Inflammatory macrophage treated with lipopolysaccharide for 1 hour (primary cell): ENCODE data around the gene ITPKC.
"Not testable (repeated sequence)": the region's sequence is repeated elsewhere in the genome, so short reads cannot be mapped to it uniquely, and the experiment has no call there.

Experiments
- DNase-seq, 2 donors: peaks; one replicate each; pipeline ENCODE4 v3.0.0-alpha.2; 2020 to 2022

The ITPKC gene

GRCh38 chr19:40742477-40742876 is 25.6 kb downstream of the ITPKC start:
- no peak for DNase-seq

DNA sequence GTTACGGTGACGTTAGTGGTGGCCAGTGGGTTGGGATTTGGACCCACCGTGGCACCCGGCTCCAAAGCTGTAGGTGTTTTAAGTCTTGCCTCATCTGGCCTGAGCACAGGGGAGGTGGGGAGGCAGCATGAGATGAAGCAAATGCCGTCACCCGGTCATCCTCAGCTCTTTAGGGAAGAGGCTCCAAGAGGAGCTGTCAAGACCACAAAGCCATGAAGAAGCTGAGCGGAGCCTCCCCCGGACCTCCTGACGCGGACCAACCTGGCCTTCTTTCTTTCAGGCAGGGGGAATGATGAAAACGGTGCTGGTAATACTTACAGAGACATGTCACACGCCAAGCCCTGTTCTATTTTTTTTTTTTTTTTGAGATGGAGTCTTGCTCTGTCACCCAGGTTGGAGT is 26.0 kb downstream of the ITPKC start:
- DNase-seq, result no peak

DNA sequence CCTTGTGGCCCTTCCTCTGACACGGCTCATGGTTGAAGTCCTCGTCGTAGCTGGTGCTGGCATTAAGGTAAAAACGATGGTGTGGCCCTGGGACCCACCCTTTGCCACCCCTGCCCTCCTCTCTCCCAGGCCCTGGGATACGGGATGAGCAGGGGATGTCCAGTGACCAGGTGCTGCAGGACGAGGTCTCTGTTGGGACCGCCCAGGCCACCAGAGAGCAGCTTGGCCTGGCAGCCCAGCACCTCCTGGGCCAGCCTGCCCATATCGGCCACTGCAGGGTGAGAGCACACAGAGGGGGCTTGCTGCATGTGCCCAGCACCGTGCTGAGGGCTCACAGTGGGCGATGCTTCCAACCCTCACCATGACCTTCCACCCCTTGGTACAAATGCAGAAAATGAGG is 27.0 kb downstream of the ITPKC start:
- DNase-seq, result no peak

DNA sequence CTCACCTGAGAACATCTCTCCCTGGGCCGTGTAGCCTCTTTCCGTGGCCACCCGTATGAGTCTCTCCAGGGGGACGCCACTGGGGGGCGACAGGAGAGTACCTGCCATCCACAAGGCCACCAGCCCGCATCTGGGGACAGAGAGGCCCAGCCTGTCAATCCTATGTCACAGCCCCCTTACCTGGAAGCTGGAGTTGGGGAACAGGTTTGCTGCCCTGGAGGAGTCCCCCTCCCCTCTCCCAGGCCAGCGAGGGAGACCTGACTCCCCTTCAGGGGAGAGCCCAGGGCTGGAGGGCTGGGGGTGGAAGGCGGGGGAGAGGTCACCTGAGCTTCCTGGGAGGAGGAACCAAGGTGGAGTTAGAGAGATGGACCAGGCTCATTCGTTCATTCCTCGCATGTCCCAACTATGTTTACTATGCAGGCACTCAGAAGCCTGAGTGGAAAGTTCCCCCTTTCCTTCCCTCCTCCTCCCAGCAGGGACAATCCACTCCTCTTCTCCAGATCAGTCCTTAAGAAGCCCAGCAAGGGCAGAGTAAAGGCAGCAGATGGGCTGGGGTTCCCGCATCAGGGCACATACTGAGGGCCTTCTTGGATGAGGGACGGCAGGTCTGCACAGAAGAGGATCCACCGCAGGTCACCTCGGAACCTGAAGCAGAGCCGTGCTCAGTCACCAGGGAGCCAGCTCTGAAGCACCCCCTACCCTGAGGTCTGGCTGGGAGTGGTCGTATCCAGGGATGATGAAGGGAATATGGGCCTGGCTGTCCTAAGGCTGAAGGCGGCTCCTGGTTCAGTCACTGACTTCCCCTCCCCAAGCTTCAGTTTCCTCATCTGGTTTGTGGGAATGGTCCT is 27.9 kb downstream of the ITPKC start:
- DNase-seq, result no peak

- no peak for DNase-seq
Observed at GRCh38 chr19:40745402-40745780, 28.5 kb downstream of the ITPKC start.

DNA sequence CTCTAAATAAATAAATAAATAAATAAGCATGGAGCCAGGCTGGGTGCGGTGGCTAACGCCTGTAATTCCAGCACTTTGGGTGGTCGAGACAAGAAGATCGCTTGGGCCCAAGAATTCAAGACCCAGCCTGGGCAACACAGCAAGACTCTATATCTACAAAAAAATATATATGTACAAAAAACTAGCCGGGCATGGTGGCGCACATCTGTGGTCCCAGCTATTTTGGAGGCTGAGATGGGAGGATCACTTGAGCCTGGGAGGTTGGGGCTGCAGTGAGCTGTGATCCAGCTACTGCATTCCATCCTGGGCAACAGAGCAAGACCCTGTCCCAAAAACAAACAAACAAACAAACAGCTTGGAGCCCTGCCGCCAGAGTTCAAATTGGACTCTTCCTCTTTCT is 30.6 kb downstream of the ITPKC start:
- DNase-seq, result no peak

GRCh38 chr19:40750058-40750873 is 33.4 kb downstream of the ITPKC start, which contains the start of gene ACTMAP:
Gene ACTMAP, minus strand, starts transcription at chr19:40750477. Its CDS starts 674 bp downstream, at chr19:40749803.
- peak; percentile 100 for DNase-seq

DNA sequence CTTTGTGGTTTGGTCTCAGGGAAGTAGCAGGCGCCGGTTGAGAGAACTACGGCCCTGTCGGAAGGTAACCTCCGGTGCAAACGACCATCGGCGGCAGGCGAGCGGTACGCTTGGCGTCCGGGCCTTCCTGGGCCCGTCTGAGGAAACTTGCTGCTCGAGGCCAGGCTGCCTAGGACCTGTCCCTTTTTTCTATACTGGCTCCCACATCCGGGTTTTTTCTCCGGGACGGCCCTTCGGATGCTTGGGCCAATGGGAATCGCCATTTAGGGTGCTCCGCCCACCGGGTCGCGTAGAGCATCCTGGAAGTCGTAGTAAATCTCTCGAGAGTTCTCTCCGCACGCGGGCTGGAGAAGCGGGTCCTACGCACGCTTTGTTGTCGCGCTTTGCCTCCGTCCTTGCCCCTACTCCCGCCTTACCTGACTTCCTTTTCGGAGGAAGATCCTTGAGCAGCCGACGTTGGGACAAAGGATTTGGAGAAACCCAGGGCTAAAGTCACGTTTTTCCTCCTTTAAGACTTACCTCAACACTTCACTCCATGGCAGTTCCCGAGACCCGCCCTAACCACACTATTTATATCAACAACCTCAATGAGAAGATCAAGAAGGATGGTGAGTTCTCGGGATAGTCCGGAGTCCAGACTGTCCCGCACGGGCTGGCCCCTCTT is 34.1 kb downstream of the ITPKC start, which contains the start of gene SNRPA:
Gene SNRPA (plus strand): TSS at position 330 of the 664 bp plus-strand sequence. CDS start 206 bp downstream, at position 536.
- peak; percentile 98 for DNase-seq

GRCh38 chr19:40752257-40752781 is 35.4 kb downstream of the ITPKC start:
- peak in 1 of 2 donors; percentile 28 for DNase-seq

DNA sequence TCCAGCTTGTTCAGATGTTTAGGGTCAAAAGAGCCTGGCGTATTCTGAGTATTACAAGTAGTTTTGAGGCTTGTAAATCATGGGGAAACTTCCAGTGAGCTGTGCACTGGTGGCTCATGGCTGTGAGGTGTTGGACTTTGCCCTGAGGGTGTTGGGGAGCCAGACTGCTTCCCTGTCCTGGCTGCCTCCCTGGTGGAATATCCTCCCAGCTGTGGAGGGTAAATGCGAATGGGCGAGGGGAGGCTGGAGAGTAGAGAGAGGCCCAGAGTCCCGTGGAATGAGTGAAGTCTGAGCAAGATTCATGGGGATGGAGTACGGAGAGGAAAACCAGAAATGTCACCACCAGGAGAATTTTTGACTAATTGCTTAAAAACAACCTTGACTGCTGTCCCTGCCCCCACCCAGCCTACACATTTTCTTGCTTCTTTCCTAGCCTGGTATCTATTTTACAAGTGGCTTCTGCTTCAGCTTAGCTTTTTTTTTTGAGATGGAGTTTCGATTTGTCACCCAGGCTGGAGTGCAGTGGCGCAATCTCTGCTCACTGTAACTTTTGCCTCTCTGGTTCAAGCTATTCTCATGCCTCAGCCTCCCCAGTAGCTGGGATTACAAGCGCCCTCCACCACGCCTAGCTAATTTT is 37.8 kb downstream of the ITPKC start:
- peak; percentile 80 to 89 for DNase-seq

DNA sequence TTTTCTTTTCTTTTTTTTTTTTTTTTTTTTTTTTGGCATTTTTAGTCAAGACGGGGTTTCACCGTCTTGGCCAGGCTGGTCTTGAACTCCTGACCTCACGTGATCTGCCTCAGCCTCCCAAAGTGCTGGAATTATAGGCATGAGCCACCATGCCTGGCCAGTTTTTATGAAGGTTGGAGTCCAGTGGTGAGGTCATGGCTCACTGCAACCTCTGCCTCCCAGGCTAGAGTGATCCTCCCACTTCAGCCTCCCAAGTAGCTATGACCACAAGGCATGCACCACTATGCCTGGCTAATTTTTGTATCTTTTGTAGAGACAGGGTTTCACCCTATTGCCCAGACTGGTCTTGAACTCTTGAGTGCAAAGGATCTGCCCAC is 38.3 kb downstream of the ITPKC start:
- DNase-seq, result no peak

DNA sequence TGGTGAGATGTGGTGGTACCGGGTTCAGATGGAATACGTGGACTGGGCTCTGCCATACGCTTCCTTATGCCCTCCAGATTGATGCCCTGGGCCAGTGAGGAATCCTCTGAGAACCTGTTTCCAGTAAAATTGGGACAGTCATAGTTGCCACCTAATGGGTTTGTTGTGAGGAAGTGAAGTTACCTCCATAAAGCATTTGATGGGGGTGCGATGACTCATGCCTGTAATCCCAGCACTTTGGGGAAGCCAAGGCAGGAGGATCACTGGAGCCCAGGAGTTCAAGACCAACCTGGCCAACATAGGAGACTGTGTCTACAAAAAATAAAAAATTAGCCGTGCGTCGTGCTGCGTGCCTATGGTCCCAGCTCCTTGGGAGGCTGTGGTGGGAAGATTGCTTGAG is 38.9 kb downstream of the ITPKC start:
- DNase-seq, result no peak

- DNase-seq, result no peak
Observed at GRCh38 chr19:40756502-40757110, 39.7 kb downstream of the ITPKC start.

- no peak for DNase-seq
Observed at GRCh38 chr19:40758491-40758890, 41.6 kb downstream of the ITPKC start.

DNA sequence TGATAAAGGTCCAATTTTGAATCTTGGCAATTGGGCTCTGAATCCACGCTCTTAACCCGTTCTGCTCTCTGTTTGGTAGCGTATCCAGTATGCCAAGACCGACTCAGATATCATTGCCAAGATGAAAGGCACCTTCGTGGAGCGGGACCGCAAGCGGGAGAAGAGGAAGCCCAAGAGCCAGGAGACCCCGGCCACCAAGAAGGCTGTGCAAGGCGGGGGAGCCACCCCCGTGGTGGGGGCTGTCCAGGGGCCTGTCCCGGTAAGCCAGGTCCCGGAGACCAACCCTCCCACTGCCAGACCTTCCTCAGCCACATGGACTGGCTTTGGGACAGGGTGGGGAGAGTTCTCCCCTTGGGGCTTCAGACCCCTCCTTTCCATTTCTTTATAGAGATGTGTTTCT is 42.4 kb downstream of the ITPKC start:
- DNase-seq, result no peak

DNA sequence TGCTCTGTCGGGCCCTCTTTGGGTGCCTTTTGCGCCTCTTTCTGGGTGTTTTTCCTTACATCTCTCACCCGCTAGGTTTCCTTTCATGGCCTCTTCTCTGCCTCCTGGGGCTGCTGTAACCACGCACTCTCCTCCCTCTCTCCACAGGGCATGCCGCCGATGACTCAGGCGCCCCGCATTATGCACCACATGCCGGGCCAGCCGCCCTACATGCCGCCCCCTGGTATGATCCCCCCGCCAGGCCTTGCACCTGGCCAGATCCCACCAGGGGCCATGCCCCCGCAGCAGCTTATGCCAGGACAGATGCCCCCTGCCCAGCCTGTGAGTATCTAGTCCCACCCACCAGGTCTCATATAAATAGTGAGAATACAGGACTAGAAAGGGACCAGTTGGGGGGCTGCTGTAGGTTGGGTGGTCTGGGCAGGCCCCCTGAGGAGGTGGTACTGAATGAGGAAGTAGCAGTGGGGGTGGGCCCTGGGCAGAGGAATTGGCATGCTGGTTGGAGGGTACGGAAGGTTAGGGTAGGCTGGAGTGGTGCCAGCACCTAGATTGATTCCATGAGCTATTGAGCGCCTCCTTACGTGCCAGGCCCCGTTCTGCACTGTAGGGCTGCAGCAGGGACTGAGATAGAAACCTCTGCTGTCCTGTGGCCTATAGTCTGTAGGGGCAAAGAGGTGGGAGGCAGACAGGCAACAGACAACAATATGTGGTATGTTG is 46.0 kb downstream of the ITPKC start:
- no peak for DNase-seq

GRCh38 chr19:40763526-40763925 is 46.6 kb downstream of the ITPKC start:
- DNase-seq, result no peak

GRCh38 chr19:40763963-40764362 is 47.1 kb downstream of the ITPKC start:
- no peak for DNase-seq

DNA sequence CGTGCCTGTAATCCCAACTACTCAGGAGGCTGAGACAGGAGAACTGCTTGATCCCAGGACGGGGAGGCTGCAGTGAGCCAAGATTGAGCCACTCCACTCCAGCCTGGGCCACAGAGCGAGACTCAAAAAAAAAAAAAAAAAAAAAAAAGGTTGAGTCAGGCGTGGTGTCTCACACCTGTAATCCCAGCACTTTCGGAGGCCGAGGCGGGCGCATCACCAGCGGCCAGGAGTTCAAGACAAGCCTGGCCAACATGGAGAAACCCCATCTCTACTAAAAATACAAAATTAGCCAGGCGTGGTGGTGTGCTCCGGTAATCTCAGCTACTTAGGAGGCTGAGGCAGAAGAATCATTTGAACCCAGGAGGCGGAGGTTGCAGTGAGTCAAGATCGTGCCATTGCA is 49.5 kb downstream of the ITPKC start:
- not testable (repeated sequence) for DNase-seq

- DNase-seq, result no peak
Observed at GRCh38 chr19:40768869-40769268, 52.0 kb downstream of the ITPKC start.

DNA sequence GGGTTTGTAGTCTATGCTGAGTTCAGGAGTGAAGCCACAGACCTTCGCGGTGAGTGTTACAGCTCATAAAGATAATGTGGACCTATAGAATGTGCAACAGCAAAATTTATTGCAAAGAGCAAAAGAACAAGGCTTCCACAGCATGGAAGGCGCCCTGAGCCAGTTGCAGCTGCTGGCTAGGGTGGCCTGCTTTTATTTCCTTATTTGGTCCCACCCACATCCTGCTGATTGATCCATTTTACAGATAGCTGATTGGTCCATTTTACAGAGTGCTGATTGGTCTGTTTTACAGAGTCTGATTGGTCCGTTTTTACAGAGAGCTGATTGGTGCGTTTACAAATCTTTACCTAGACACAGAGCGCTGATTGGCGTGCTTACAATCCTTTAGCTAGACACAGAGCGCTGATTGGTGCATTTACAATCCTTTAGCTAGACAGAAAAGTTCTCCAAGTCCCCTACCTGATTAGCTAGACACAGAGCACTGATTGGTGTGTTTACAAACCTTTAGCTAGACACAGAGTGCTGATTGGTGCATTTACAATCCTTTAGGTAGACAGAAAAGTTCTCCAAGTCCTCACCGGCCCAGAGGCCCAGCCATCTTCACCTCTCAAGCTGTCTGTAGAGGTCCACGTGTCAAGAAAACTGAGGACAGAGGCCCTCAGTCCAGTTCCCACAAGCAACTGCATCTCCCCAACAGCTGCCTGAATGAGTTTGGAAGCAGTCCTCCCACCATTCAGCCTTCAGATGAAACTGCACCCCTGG is 54.4 kb downstream of the ITPKC start:
- not testable (repeated sequence) for DNase-seq
